GM12892 (cell line): ENCODE results near the gene SPATS1.

Experiments
- POLR2A ChIP-seq: IDR thresholded peaks from 2 replicates; pipeline ENCODE4 v1.6.1; 2011; ENCODE audit warnings: low read depth, low read length, control low read depth
- POLR2AphosphoS5 ChIP-seq: IDR thresholded peaks from 2 replicates; pipeline ENCODE4 v1.6.1; 2011; ENCODE audit warnings: low read depth, low read length, control low read depth

DNA sequence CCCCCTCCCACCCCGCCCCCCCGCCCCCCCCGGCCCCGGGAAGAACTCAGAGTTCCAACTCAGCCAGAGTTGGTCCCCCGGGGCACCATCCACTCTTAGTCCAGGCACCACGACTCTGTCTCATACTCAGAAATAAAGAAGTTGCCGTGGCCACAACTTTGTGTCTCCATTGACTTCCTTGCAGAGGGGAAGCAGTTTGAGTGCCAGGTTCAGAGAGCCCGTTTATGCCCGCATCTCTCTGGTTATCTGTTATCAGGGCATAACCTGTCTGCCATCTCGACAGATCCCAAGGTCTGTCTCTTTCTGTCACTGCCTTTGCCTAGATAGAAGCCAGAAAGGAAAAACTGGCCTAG is 45.7 kb downstream of the SPATS1 start:
- TF ChIP-seq POLR2AphosphoS5 = no peak
- TF ChIP-seq POLR2A = no peak
